ENCODE results near the gene MAST3.

Gene MAST3

DNA sequence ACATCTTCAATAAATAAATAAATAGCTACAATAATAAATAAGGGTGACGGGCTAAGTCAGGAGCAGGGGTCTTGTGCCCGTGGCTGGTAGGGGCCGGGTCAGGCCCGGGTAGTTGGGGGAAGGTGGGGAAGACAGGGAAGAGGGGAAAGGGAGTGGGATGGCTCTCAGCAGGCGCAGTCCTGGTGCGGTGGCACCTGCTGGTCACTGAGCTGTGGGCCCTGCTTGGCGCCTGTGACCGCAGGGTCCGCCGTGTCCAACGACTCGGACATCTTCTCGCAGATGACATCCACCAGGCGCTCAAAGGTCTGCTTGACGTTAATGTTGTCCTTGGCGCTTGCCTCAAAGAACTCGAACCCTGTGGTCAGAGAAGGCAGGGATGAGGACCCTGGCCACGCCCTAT lies 99.7 kb downstream of the MAST3 start:
- Histone ChIP-seq H3K4me3 (no peak overlapping the region), H3K27ac (no peak overlapping the region)

- no peak overlapping the region for H3K27ac ChIP-seq
Observed at GRCh38 chr19:18197941-18198340, 100.4 kb downstream of the MAST3 start.

DNA sequence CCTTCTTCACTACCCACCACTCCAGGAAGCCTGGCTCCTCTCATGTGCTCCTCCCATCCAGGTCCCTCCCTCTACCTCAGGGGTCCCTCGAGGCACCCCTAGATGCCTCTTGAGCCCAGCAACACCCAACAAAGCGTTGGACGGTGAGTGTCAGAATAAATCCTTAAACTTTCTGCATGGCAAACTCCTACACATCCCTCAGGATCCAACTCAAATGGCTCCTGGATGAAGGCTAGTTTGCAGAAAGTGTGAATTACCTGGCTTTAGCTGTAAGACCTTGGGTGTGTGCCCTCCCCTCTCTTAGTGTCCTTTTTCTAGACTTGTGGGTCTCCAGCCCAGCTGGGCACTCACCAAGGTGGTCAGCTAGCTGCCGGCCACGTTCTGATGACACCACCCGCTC lies 100.8 kb downstream of the MAST3 start:
- H3K27ac ChIP-seq, result no peak overlapping the region

More at GRCh38 chr19:18197941-18198340, 100.4 kb downstream of the MAST3 start:
- no peak overlapping the region for H3K4me3 ChIP-seq

More for the DNA sequence above, 100.8 kb downstream of the MAST3 start:
- H3K4me3 ChIP-seq, result no peak overlapping the region
